Adrenal gland (tissue), 5 donors: ENCODE measurements around the gene ALDOA.

ENCODE experiments used
- CTCF ChIP-seq, 6 experiments: fragments of 450-650 bp in 4 of 6; fragments of 200-600 bp in 2 of 6; sonication (generic) in 1 of 6; IDR thresholded peaks; 1 replicate in 5 of 6; 2 replicates in 1 of 6; pipeline versions ENCODE4 v1.5.1 to v1.8.0; 2016 to 2021; ENCODE audit warnings: antibody characterized with exemption in 6 of 6, mild to moderate bottlenecking in 2 of 6, moderate library complexity in 1 of 6
- POLR2A ChIP-seq, 2 donors: fragments of 450-650 bp; IDR thresholded peaks; one replicate each; pipeline ENCODE4 v1.6.1; 2017; ENCODE audit warnings: antibody characterized with exemption in 2 of 2, mild to moderate bottlenecking in 2 of 2, moderate library complexity in 1 of 2
- donor health status: DM: no; HTN: no; CAD: no.

GRCh38 chr16:30112197-30113030 is 46.9 kb downstream of the ALDOA start:
- TF ChIP-seq CTCF (IDR thresholded peaks at IDR 0.05), result peak; percentile 46 to 82 (median 60)
- TF ChIP-seq POLR2A (IDR thresholded peaks at IDR 0.05), result no peak
